Spinal cord (tissue), 10 donors: ENCODE measurements around the gene ENTPD6. TPM values are rescaled to one million over a fixed set of nuclear protein-coding genes. Genes with fewer than 3 reads are reported as not detected.

Experiments used
- DNase-seq, 6 donors: peaks; one replicate each; pipeline versions ENCODE4 v3.0.0 to v3.0.0-alpha.2; 2013 to 2015; ENCODE audit warnings: low spot score in 6 of 6, low read depth in 4 of 6
- H3K27ac ChIP-seq: one replicate; pipeline ENCODE4 v1.5.1; 2013; ENCODE audit warnings: low read depth, low read length, control low read depth
- H3K27me3 ChIP-seq: one replicate; pipeline ENCODE4 v1.6.1; 2013; ENCODE audit warnings: low read length; ENCODE audit not compliant: control insufficient read depth, insufficient read depth
- H3K36me3 ChIP-seq: one replicate; pipeline ENCODE4 v1.6.1; 2013; ENCODE audit warnings: low read length; ENCODE audit not compliant: control insufficient read depth, insufficient read depth
- H3K4me1 ChIP-seq: one replicate; pipeline ENCODE4 v1.6.1; 2013; ENCODE audit warnings: low read length; ENCODE audit not compliant: control insufficient read depth, insufficient read depth
- H3K4me3 ChIP-seq: one replicate; pipeline ENCODE4 v1.5.1; 2013; ENCODE audit warnings: low read depth, low read length, control low read depth
- H3K9me3 ChIP-seq: one replicate; pipeline ENCODE4 v1.6.1; 2013; ENCODE audit warnings: low read length; ENCODE audit not compliant: control insufficient read depth, insufficient read depth
- WGBS: methylation state at CpG from one replicate; pipeline ENCODE4 v1.1.5; 2013; ENCODE audit warnings: missing lambda C conversion rate; ENCODE audit not compliant: insufficient coverage; 5-methylcytosine and 5-hydroxymethylcytosine counted together
- long read RNA-seq, 4 donors: transcript quantifications; one replicate each; lab custom pipeline, GENCODE V29; 2026
- polyA plus RNA-seq, 2 donors: library from polyadenylated mRNA; unstranded; fragments of 120-200 nt; gene quantifications; one replicate each; pipeline ENCODE4 v1.2.1, GENCODE V29; 2013; ENCODE audit not compliant: insufficient read length in 2 of 2
- total RNA-seq, 2 donors: library from RNA; depleted of rRNA in 1 of 2; stranded (reverse); fragments of 120-200 nt in 1 of 2; fragments of >200 nt in 1 of 2; gene quantifications; one replicate each; pipeline versions ENCODE4 v1.2.3 to v1.2.4, GENCODE V29; 2013 to 2014
- donor health status: healthy.

ENTPD6 gene
- total RNA-seq, result 10 to 100 TPM; 36.0 to 59.3 TPM
- polyA plus RNA-seq, result 100 to 1,000 TPM in 1 of 2 donors, 10 to 100 TPM in 1; 86.1 to 114 TPM
- long read RNA-seq, donor 1, transcript ENTPD6-201 (14 exons, 2,708 nt), result major isoform, 9 of 19 reads
- long read RNA-seq, donor 1, transcript ENTPD6-203 (15 exons, 2,750 nt), result minor isoform, 6 of 19 reads
- long read RNA-seq, donor 1, partial matches to known transcripts, result 0 of 19 reads
- long read RNA-seq, donor 1, other reads (novel, unspliced or antisense), result 0 of 19 reads
- long read RNA-seq, donor 2, partial matches to known transcripts, result 0 of 3 reads
- long read RNA-seq, donor 2, other reads (novel, unspliced or antisense), result 0 of 3 reads
- long read RNA-seq, donor 3, partial matches to known transcripts, result 6 of 13 reads
- long read RNA-seq, donor 3, other reads (novel, unspliced or antisense), result 0 of 13 reads
- long read RNA-seq, donor 4, partial matches to known transcripts, result 0 of 4 reads
- long read RNA-seq, donor 4, other reads (novel, unspliced or antisense), result 0 of 4 reads

- Histone ChIP-seq H3K4me1 (peaks cover 33% of the 10 kb centered on the region), H3K9me3 (no peaks in the 10 kb centered on the region), H3K27me3 (no peaks in the 10 kb centered on the region), H3K36me3 (no peaks in the 10 kb centered on the region), H3K4me3 (peak within 1 kb of the TSS; percentile 79), H3K27ac (peak within 1 kb of the TSS; percentile 83)
- DNase-seq, result peak; percentile 81 to 98 (median 90)
- WGBS, result 6% methylated on average over 66 of the region's 75 CpGs
Measured at GRCh38 chr20:25195014-25195961, at the start of gene ENTPD6. Gene ENTPD6, plus strand, starts transcription at chr20:25195712. Its CDS starts 10,825 bp downstream, at chr20:25206537.

DNA sequence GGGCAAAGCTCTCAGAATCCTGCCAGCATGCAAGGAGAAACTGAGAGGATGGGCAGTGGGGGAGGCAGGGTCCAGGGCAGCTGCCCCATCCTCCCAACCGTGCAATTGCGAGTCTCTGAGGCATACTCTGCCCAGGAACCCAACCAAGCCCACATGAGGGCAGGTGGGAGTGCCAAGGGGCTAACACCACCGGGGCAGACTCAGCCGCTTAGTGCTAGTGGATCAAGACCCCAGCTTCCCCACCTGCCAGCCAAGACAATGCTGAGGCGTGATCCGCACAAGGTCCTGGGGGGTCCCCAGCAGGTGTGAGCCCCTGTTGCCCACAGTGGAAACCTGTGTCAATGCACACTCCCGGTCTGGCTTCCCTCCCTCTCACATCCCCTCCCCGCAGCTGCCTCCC is 48.5 kb upstream of the ENTPD6 start:
- Histone ChIP-seq H3K27ac (no peak overlapping the region), H3K9me3 (no peaks in the 10 kb centered on the region), H3K27me3 (peaks cover 31% of the 10 kb centered on the region), H3K4me3 (no peak overlapping the region), H3K4me1 (peaks cover 25% of the 10 kb centered on the region), H3K36me3 (no peaks in the 10 kb centered on the region)
- WGBS, result 89% methylated on average over 8 of the region's 8 CpGs
- DNase-seq, result no peak

GRCh38 chr20:25147716-25148115 is 47.8 kb upstream of the ENTPD6 start:
- H3K4me3 ChIP-seq, result no peak overlapping the region
- 86% methylated on average over 11 of the region's 15 CpGs for WGBS

GRCh38 chr20:25148181-25148981 is 47.1 kb upstream of the ENTPD6 start:
- WGBS, result 7% methylated on average over 59 of the region's 61 CpGs
- Histone ChIP-seq H3K27me3 (peaks cover 34% of the 10 kb centered on the region), H3K36me3 (no peaks in the 10 kb centered on the region), H3K4me1 (peaks cover 25% of the 10 kb centered on the region), H3K4me3 (peak overlapping the region; percentile 20), H3K27ac (no peak overlapping the region), H3K9me3 (no peaks in the 10 kb centered on the region)
- DNase-seq, result peak in 3 of 6 donors; percentile 62 to 95 (median 92)

More at GRCh38 chr20:25147716-25148115, 47.8 kb upstream of the ENTPD6 start:
- Histone ChIP-seq H3K36me3 (no peaks in the 10 kb centered on the region), H3K27ac (no peak overlapping the region), H3K4me1 (peaks cover 25% of the 10 kb centered on the region), H3K9me3 (no peaks in the 10 kb centered on the region), H3K27me3 (peaks cover 34% of the 10 kb centered on the region)
- DNase-seq, result no peak

DNA sequence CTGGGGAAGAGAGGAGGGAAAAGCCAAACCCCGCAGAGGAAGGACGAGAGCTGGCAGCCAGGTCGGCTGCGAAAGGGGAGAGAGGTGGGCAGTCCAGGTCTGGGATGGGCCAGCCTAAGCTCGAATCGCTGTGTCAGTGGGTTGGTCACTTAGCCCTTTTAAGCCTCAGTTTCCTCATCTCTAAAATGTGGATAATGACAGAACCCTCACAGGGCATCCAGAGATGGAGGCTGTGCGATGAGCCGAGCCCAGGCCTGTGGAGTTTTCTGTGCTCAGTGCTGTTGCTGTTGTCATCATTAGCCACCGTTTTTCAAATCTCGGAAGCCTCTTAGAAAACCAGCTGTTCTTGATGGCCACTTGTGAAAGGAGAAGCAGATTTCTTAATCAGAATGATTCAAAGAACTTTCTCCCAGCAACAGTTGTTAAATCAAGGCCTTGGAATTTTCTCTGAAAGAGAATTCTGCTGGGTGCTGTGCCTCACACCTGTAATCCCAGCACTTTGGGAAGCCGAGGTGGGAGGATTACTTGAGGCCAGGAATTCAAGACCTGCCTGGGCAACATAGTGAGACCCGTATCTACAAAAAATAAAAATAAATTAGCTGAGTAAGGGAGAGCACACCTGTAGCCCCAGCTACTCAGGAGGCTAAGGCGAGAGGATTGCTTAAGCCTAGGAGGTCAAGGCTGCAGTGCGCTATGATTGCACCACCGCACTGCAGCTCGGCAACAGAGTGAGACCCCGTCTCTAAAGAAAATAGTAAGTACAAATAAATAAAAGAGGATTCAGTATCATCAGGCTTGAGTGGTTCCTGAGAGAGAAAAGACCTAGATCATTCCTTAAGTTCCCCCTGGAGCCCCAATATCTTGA is 46.3 kb upstream of the ENTPD6 start:
- Histone ChIP-seq H3K27ac (no peak overlapping the region), H3K4me1 (peaks cover 25% of the 10 kb centered on the region), H3K4me3 (peak overlapping the region; percentile 20), H3K27me3 (peaks cover 34% of the 10 kb centered on the region), H3K36me3 (no peaks in the 10 kb centered on the region), H3K9me3 (no peaks in the 10 kb centered on the region)
- WGBS, result 35% methylated on average over 5 of the region's 17 CpGs
- peak in 1 of 6 donors; percentile 37 for DNase-seq

- H3K4me1 ChIP-seq, result peaks cover 25% of the 10 kb centered on the region
- no peaks in the 10 kb centered on the region for H3K36me3 ChIP-seq
- no peak overlapping the region for H3K27ac ChIP-seq
- WGBS, result 25% methylated on average over 6 of the region's 6 CpGs
- H3K9me3 ChIP-seq, result no peaks in the 10 kb centered on the region
- H3K27me3 ChIP-seq, result peaks cover 32% of the 10 kb centered on the region
- peak in 2 of 6 donors; percentile 75 to 78 for DNase-seq
- H3K4me3 ChIP-seq, result no peak overlapping the region
Measured at GRCh38 chr20:25150016-25150415, 45.5 kb upstream of the ENTPD6 start.

DNA sequence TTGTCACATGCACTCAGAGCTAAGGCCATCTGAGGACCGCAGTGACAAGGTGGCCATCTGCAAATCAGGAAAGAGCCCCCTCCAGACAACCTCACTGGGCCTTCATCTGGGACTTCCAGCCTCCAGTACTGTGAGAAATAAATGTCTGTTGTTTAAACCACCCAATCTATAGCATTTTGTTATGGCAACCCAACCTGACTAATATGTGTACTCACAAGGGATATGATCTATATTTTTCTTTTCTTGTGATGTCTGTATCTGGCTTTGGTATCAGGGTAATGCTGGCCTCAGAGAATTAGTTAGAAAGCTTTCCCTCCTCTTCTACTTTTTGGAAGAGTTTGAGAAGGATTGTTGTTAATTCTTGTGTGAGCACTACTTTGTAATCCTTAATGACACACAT is 37.5 kb upstream of the ENTPD6 start:
- Histone ChIP-seq H3K4me1 (no peaks in the 10 kb centered on the region), H3K27ac (no peak overlapping the region), H3K4me3 (no peak overlapping the region), H3K9me3 (no peaks in the 10 kb centered on the region), H3K27me3 (no peaks in the 10 kb centered on the region), H3K36me3 (no peaks in the 10 kb centered on the region)
- no peak for DNase-seq
- no CpG with 5 or more reads among the region's 1 CpG for WGBS

GRCh38 chr20:25160467-25160866 is 35.0 kb upstream of the ENTPD6 start:
- H3K36me3 ChIP-seq, result no peaks in the 10 kb centered on the region
- no peaks in the 10 kb centered on the region for H3K4me1 ChIP-seq
- peaks cover 3% of the 10 kb centered on the region for H3K9me3 ChIP-seq
- no peak overlapping the region for H3K4me3 ChIP-seq
- no peaks in the 10 kb centered on the region for H3K27me3 ChIP-seq
- DNase-seq, result no peak
- no CpG with 5 or more reads among the region's 3 CpGs for WGBS
- no peak overlapping the region for H3K27ac ChIP-seq
